T47D (cell line): ENCODE data around the gene RGS6.
A peak's percentile ranks its signal among the peaks of the same experiment; 100 is the strongest.
"Not testable (repeated sequence)": the region's sequence is repeated elsewhere in the genome, so short reads cannot be mapped to it uniquely, and the experiment has no call there.

ENCODE experiments used
- DNase-seq, 2 experiments: peaks; one replicate each; pipeline versions ENCODE4 v3.0.0 to v3.0.0-alpha.2; 2011 to 2012; ENCODE audit warnings: low read depth in 1 of 2, low spot score in 1 of 2
- JUND ChIP-seq: IDR thresholded peaks from 2 replicates; pipeline ENCODE4 v1.6.1; 2012; ENCODE audit warnings: low read depth
- in situ Hi-C: cut with HindIII; loops from 2 replicates; pipeline ENCODE4 v1.10.0; 2016; ENCODE audit warnings: low sequenced_read_pairs, low pct_unique_long_range_greater_than_20kb

RGS6 gene

DNA sequence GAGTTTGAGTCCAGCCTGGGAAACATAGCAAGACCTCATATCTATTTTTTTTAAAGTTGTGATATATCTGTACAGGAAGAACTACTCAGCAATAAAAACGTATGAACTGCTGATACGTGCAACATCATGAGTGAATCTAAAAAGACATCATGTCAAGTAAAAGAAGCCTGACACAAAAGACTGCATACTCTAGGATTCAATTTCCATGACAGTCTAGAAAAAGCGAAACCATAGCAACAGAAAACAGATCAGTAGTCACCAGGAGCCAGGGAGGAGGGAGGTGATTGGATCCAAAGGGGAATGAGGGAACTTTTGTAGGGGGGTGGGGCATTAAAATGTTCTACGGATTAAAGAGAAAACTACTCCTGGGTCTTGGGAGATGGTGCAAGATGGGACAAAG is 8.7 kb upstream of the RGS6 start:
- in situ Hi-C loops, result no loop called here
- no peak for DNase-seq

DNA sequence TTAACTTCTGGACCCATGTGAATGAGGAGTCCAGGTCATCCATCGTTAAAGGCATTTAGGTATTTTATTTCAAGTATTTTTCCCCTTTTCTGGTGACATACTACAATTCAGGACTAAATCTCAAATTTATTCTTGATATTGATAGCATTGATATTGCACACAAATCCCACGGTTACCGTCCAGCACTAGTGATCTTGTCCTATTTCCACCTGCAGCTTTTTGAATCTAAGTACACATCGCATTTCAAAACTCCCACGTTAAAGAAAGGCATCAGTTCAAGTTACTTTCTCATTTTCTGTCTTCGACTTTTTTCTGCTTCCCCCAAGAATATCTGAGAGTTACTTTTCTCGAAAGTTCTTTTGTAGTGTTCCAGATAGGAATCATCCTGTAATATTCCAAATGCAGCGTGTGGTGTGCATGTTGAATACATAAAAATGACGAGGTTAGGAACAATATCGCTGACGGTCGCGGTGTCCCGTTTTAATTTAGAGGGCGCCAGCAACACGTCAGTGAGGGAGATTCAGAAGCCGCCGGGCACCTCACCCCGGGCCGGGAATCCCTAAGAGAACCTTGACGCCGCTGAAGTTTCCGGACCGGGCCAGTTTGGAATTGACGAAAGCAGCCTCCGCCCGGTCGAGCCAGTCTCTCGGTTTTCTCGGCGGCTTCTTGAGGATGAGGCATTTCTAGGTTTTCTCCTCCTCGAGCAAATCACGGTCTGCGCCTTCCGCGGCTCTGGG is 569 bp upstream of the RGS6 start:
- in situ Hi-C loops, result no loop called here
- DNase-seq, result peak in 1 of 2 experiments; percentile 66
- TF ChIP-seq JUND, result no peak

More for the DNA sequence above, 8.7 kb upstream of the RGS6 start:
- no peak for TF ChIP-seq JUND

DNA sequence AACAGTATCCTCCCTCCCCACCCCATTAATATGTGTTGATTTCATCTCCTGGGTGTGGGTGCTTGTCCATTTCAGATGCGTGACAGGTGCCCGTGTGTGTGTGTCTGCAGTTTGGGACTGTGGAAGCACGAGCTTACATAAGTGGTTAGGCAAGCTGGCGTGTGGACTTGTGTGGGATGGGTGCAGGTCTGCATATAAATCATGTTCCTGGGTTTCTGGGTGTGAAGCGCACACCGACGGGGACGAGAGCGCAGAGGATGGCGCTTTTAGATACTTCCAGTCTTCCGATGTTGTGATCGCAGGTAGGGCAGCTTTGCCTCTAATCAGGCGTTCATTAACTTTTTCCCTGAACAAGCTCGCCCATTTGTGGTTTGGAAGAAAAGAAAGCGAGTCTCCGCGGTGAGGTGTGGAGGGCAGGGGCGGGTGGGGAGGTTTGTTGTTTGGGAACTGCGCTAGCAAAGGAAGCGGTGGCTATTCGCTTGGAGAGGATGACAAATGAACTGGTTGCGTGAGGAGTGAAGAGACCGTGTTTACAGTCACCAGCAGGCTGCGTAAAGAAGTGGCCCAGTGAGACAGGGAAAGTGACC is 865 bp downstream of the RGS6 start:
- no peak for TF ChIP-seq JUND
- in situ Hi-C loops, result no loop called here
- peak; percentile 48 to 50 for DNase-seq

DNA sequence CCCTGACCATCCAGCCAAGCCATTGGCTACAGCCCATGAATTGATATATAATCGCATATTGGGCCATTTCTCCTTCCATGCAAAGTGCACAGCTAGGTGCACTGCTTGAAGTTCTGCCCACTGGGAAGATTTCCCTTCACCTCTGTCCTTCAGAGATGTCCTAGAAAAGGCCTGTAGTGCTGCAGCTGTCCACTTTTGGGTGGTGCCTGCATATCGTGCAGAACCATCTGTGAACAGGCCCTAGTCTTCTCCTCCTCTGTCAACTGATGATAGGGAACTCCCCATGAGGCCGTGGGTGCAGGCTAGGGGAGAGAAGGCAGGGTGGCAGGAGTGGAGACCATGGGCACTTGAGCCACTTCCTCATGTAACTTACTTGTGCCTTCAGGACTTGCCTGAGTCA is 6.0 kb downstream of the RGS6 start:
- in situ Hi-C loops, DNase-seq: not testable (repeated sequence)

DNA sequence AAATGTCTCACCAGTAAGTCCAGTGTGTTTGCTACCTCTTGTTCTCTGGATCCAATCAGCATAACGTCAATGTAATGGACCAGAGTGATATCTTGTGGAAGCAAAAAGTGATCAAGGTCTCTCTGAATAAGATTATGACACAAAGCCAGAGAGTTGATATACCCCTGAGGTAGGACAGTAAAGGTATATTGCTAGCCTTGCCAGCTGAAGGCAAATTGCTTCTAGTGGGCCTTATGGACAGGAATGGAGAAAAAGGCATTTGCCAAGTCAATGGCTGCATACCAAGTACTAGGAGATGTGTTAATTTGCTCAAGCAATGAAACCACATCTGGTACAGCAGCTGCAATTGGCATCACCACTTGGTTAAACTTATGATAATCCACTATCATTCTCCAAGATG is 7.1 kb downstream of the RGS6 start:
- DNase-seq, in situ Hi-C loops: not testable (repeated sequence)

DNA sequence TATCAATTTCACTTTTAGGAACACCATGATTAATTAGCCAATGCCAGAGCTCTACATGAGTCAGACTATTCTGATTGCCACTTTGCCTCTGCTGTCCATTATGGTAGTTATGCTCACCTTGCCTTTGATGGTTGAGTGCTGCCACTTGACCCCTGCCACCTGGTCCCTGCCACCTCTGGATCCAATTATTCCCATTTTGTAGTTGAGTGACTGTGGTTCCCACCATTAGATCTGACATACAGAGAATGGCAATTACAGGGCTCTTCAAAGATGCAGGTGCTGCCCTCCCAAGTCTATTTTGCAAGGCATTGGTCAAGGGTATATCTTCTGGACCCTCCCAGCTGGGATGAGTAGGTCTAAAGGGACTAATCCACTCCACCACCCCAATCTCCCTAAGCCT is 8.3 kb downstream of the RGS6 start:
- in situ Hi-C loops, DNase-seq: not testable (repeated sequence)

DNA sequence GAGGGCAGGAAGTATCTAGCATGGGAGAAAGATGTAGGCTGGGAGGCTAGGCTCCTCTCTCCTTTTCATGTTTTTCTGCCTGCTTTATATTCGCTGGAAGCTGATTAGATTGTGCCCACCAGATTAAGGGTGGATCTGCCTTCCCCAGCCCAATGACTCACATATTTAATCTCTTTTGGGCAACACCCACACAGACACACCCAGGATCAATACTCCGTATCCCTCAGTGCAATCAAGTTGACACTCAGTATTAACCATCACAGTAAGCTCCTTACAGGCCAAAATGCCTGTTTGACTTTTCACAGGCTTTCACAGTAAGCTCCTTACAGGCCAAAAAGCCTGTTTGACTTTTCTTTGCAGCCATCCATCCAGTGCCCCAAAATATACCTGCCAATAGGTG is 9.4 kb downstream of the RGS6 start:
- DNase-seq, in situ Hi-C loops: not testable (repeated sequence)

DNA sequence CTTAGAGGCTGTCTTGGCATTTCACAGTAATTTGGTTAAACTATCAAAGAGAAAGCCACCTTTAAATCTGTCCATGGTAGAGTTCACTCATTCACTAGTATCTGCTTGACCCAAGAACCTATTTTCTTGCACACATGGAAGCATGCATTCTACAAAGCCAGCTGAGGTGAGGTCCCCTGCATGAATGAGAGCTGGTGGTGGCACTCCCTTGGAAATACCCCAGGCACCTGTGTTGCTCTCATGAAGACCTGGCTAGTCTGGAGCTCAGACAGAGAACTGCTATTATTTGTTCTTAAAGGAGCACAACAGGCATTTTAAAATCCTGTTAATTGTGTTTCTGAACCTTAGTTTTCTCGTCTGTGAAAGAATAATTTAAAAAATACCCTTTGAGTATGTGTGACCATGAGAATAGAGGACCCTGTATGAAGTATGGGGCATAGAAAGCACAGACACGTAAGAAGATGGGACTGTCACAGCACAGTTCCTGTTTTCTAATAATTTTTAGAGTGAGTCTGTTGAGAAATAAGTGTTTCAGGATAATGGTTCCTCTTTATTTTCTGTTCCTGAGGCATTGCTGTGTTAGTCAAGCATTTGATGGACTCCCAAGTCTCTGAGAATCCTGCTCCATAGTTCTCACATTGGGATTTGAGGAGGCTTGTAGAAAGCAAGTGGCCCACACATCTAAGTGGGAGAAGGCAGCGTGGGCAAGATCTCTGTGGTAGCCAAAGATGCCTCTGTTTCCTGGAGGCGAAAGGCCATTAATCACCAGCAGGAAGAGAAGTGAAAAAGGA is 10.9 kb downstream of the RGS6 start:
- no peak for TF ChIP-seq JUND
- in situ Hi-C loops, result no loop called here
- no peak for DNase-seq

DNA sequence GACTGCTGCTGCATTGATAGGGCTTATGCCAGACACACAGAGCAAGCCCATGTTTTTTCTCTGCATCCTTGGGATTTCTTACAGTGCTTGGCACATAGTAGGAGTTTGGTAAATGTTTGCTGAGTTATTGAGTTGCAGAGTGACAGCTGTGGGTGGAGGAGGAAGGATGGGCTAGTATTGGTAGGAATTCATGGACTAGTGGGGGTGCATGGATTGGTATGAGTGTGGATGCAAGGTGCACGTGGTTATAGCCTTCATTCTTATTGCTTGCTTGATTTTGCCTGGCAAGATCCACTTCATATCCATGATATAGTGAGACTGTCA is 11.4 kb downstream of the RGS6 start:
- DNase-seq, result no peak
- in situ Hi-C loops, result no loop called here
- no peak for TF ChIP-seq JUND

DNA sequence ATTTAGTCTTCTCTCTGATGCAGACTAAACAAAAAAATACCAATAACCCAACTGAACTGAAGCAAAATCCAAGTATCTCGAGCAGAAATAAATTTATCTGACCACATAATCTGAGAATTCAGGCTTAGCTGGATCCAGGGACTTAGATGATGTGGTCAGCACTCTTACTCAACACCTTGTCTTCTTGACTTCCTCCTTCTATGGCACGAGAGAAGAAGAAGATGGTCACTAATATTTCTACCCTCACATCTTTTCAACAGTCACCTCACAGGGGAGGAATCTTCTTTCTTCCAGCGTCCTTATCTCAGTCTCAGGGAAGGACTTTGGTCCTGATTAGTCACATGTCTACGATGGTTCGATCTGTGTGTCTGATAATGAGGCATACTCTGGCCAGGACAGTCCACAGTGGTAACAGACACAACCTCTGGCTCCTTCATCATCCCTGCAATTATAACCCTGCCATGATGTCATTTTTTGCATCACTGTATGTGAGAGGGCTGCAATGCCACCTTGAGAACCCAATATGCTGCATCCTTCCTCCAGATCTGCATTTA is 15.8 kb downstream of the RGS6 start:
- no peak for DNase-seq
- TF ChIP-seq JUND, result no peak
- in situ Hi-C loops, result no loop called here

DNA sequence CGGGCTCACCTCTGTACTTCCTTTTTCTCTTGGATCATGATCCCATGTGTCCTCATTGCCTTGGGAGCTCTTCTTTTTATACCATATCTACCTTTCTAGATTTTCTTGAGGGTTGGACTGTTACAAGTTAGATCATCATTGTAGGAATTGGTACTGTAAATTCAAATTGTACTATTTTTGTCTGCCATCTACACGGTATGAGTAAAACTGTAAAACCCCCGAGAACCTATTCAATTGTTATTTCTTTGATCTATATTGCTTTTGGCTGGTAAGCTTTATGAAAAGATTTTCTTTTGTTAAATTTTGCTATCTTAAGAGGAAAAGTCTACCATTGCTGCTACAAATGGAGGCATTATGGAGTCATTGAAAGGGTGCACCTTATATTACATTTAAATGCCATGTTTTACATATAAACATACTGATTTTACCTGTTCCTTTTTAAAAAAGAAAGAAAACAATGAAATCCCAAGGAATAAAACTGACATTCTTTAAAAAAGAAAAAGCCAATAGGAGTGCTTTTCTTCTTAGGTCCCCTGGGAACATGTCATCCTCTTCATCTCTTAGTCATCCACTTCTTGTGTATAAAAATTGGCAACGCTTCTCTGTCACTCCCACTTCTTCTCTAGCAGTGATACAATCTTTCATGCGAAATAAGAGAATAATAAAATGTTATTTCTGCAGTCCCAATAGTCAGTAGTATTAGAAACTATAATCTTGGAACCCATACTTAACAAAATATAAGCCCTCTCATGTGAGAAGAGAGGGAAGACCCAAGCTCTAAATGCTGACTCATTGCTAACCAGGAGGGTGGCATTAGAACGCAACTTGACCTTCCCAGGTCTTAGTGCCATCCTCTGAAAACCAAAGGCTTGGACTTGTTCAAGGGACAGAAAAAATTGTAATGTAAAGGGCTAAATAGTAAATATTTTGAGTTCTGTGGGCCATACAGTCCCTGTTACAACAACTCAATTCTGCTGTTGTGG is 20.4 kb downstream of the RGS6 start:
- in situ Hi-C loops, result no loop called here
- TF ChIP-seq JUND, result no peak
- DNase-seq, result no peak

DNA sequence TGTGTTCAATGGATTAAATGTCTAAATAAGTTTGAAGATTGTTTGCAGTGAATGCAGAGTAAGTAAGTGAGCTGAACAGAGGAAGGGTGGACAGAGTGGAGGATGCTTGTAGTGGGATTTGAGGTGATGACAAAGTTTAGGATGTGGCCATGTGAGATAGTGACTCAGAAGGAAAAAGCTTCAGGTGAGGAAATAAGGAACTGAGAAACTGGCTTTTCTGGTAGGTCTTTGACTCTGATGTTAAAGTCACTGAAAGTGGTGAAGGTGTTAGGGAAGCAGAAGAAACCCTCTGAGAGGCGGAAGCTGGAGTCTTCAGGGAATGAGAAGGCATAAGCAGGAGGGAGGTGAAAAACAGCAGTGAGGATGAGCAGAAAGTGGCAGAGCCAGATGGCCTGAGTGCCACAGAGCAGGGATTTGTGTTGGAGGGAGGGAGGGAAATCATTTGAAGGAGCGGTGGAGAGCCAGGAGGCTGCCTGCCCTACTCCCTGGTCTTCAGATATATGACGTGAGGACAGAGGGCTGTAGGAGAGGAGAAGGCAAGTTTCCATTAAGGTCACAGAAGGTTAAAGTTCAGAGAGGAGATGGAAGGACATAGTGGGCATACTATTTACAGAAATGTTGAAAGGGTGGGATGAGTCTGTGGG is 24.8 kb downstream of the RGS6 start:
- no peak for DNase-seq
- in situ Hi-C loops, result no loop called here

More for the DNA sequence above, 24.8 kb downstream of the RGS6 start:
- no peak for TF ChIP-seq JUND
